HCT116 (cell line): ENCODE measurements around the gene KLK11. TPM values are rescaled to one million over a fixed set of nuclear protein-coding genes. Genes with fewer than 3 reads are reported as not detected.

ENCODE experiments used
- ATAC-seq: fragments of 200-7000 bp; cut with Tn5 transposase; 2 replicates; pipeline ENCODE4 v1.9.1; 2020; ENCODE audit warnings: mild to moderate bottlenecking, moderate library complexity
- BruUV-seq: library from RNA; stranded (reverse); fragments of 400-500 nt; replicated peaks from 2 replicates; lab custom pipeline; 2021; lab: Mats Ljungman, UMichigan
- CTCF ChIA-PET: fragments of 300-600 bp; sonication (Branson Sonifier 250); formaldehyde crosslinking; loops from one replicate; lab custom pipeline; 2021; ENCODE audit warnings: antibody characterized with exemption; lab: Charles Lee
- POLR2A ChIA-PET: fragments of 300-600, 350-600 bp; sonication (Branson Sonifier 250); formaldehyde crosslinking; loops from one replicate; lab custom pipeline; 2021; ENCODE audit warnings: antibody characterized with exemption; lab: Charles Lee
- RAD21 ChIA-PET, 2 experiments: fragments of 300-600 bp; sonication (Branson Sonifier 250); formaldehyde crosslinking; loops; one replicate each; lab custom pipeline; 2023; ENCODE audit warnings: low total read pairs in 2 of 2; ENCODE audit not compliant: uncharacterized antibody in 2 of 2, unreplicated experiment in 2 of 2, low non-redundant PET in 1 of 2; lab: Charles Lee
- DNase-seq: peaks from one replicate; pipeline ENCODE4 v3.0.0-alpha.2; 2010; ENCODE audit warnings: low read depth, low spot score
- H2AFZ ChIP-seq: fragments of 200-600 bp; shearing (Covaris generic), sonication (generic); 2 replicates; pipeline ENCODE4 v1.6.1; 2017; ENCODE audit warnings: low read depth, mixed run types, mixed read lengths, antibody characterized with exemption, low read length; ENCODE audit not compliant: poor library complexity, severe bottlenecking
- H3K27ac ChIP-seq: 2 replicates; pipeline ENCODE4 v1.5.1; 2012; ENCODE audit warnings: low read depth, low read length
- H3K27me3 ChIP-seq: fragments of 200-600 bp; sonication (generic); 2 replicates; pipeline ENCODE4 v1.6.1; 2016; ENCODE audit warnings: mixed run types, low read length, mixed read lengths; ENCODE audit not compliant: insufficient read depth
- H3K36me3 ChIP-seq, 2 experiments: fragments of 200-500 bp in 1 of 2; fragments of 200-600 bp in 1 of 2; sonication (Bioruptor generic) in 1 of 2; sonication (generic) in 1 of 2; 2 replicates each; pipeline versions ENCODE4 v1.5.1 to v1.6.1; 2014 to 2016; ENCODE audit warnings: low read length in 2 of 2, inconsistent platforms in 1 of 2, mixed read lengths in 1 of 2, mixed run types in 1 of 2; ENCODE audit not compliant: insufficient read depth in 2 of 2, control insufficient read depth in 1 of 2
- H3K4me1 ChIP-seq, 2 experiments: fragments of 200-600 bp in 1 of 2; sonication (generic) in 1 of 2; 2 replicates each; pipeline versions ENCODE4 v1.5.1 to v1.6.1; 2012 to 2017; ENCODE audit warnings: low read length in 2 of 2, inconsistent platforms in 1 of 2, mild to moderate bottlenecking in 1 of 2, mixed read lengths in 1 of 2, mixed run types in 1 of 2, moderate library complexity in 1 of 2; ENCODE audit not compliant: insufficient read depth in 2 of 2, control insufficient read depth in 1 of 2
- H3K4me2 ChIP-seq: fragments of 200-600 bp; sonication (generic); 2 replicates; pipeline ENCODE4 v1.6.1; 2017; ENCODE audit warnings: mixed run types, low read length, mixed read lengths
- H3K4me3 ChIP-seq, 2 experiments: fragments of 200-600 bp in 1 of 2; sonication (generic) in 1 of 2; replicated peaks in 1 of 2; 2 replicates each; pipeline ENCODE4 v1.5.1; 2011 to 2016; ENCODE audit warnings: low read length in 2 of 2, control low read depth in 1 of 2, low read depth in 1 of 2, mild to moderate bottlenecking in 1 of 2, mixed read lengths in 1 of 2, mixed run types in 1 of 2
- H3K79me2 ChIP-seq: fragments of 200-600 bp; sonication (generic); 2 replicates; pipeline ENCODE4 v1.6.1; 2017; ENCODE audit warnings: mild to moderate bottlenecking, mixed run types, low read length, moderate library complexity, mixed read lengths; ENCODE audit not compliant: insufficient read depth
- H3K9ac ChIP-seq: fragments of 200-600 bp; sonication (generic); 2 replicates; pipeline ENCODE4 v1.6.1; 2016; ENCODE audit warnings: low read length, mixed read lengths
- H3K9me2 ChIP-seq: fragments of 200-600 bp; sonication (generic), shearing (Covaris generic); 2 replicates; pipeline ENCODE4 v1.6.1; 2017; ENCODE audit warnings: mixed run types, mild to moderate bottlenecking, moderate library complexity; ENCODE audit not compliant: insufficient read depth
- H3K9me3 ChIP-seq, 2 experiments: fragments of 200-500 bp in 1 of 2; fragments of 200-600 bp in 1 of 2; sonication (Bioruptor generic) in 1 of 2; sonication (generic) in 1 of 2; 2 replicates each; pipeline ENCODE4 v1.6.1; 2014 to 2017; ENCODE audit warnings: low read length in 2 of 2, mixed read lengths in 2 of 2, inconsistent platforms in 1 of 2, low read depth in 1 of 2, mild to moderate bottlenecking in 1 of 2, mixed run types in 1 of 2, moderate library complexity in 1 of 2; ENCODE audit not compliant: control insufficient read depth in 1 of 2, insufficient read depth in 1 of 2
- H4K20me1 ChIP-seq: fragments of 200-600 bp; sonication (generic), shearing (Covaris generic); 2 replicates; pipeline ENCODE4 v1.6.1; 2017; ENCODE audit warnings: mixed run types, mild to moderate bottlenecking, moderate library complexity; ENCODE audit not compliant: insufficient read depth
- CBX3 ChIP-seq: IDR thresholded peaks from 2 replicates; pipeline ENCODE4 v1.6.1; 2012; ENCODE audit warnings: low read depth
- RAD21 ChIP-seq: IDR thresholded peaks from 2 replicates; pipeline ENCODE4 v1.6.1; 2012; ENCODE audit warnings: low read depth, mild to moderate bottlenecking
- SIN3A ChIP-seq: IDR thresholded peaks from 2 replicates; pipeline ENCODE4 v1.6.1; 2012; ENCODE audit warnings: low read depth
- SP1 ChIP-seq: IDR thresholded peaks from 2 replicates; pipeline ENCODE4 v1.6.1; 2012; ENCODE audit warnings: low read depth
- intact Hi-C: fragments of 100-400 bp; cut with micrococcal nuclease; formaldehyde crosslinking; loops from 2 replicates; pipeline ENCODE4 v1.10.0; 2022
- total RNA-seq: library from RNA; stranded (reverse); gene quantifications from one replicate; pipeline ENCODE4 v1.2.1, GENCODE V29; 2021; ENCODE audit not compliant: unreplicated experiment
- TF ChIP-seq, protein P1 (sequence below): IDR thresholded peaks from 2 replicates; pipeline ENCODE4 v1.6.1; 2012
- TF ChIP-seq, protein P2 (sequence below), 3 experiments: fragments of 200-600 bp in 1 of 3; sonication (generic) in 1 of 3; IDR thresholded peaks in 2 of 3; conservative IDR thresholded peaks in 1 of 3; 2 replicates each; pipeline ENCODE4 v1.5.1; 2012 to 2017; ENCODE audit warnings: low read depth in 2 of 3, low read length in 2 of 3, antibody characterized with exemption in 1 of 3, borderline replicate concordance in 1 of 3, control low read depth in 1 of 3, mild to moderate bottlenecking in 1 of 3, mixed read lengths in 1 of 3, mixed run types in 1 of 3, moderate library complexity in 1 of 3; ENCODE audit not compliant: insufficient read depth in 1 of 3
- TF ChIP-seq, protein P3 (sequence below): IDR thresholded peaks from 2 replicates; pipeline ENCODE4 v1.6.1; 2012; ENCODE audit warnings: low read depth

The KLK11 gene
- total RNA-seq, 1 experiment from 2014 or later: not detected

DNA sequence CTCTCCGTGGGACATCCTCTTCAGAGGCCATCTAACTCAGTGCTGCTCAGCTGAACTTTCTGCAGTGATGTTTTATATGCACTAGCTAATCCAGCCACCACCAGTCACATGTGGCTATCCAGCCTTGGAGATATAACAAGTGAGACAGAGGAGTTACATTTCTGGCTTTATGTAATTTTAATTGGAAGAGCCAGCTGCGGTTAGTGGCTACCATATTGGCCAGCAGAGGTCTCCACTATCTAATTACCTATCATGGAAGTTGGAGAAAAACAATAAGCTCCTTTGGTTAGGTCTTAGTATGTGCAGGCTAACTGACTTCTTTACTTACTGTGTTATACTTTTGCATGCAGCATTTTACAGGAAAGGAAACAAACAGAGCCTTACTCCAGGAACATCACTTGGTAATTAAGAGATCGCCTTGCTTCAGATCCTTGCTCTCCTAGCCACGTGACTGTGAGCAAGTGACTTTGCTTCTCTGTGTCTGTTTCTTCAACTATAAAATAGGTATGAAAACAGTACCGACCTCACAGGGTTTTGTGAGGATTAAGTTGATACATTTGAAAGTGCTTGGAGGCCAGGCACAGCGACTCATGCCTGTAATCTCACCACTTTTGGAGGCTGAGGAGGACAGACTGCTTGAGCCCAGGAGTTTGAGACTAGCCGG lies 5.3 kb downstream of the KLK11 start:
- ATAC-seq (0 out of 2 replicates have a peak, but pooled peaks have one; percentile 1), DNase-seq (no peak)
- H3K79me2 ChIP-seq: no peaks in the 10 kb centered on the region
- H3K27ac ChIP-seq: no peak overlapping the region
- no peaks in the 10 kb centered on the region for H3K9me3 ChIP-seq
- CTCF ChIA-PET: interaction anchor here (0.7 to 7.3 kb wide), 13 partner anchors 8 to 225 kb away, joined by 3 to 140 read pairs (median 5); partner anchors contain the start of genes KLK13 and KLK8
- no peak overlapping the region for H2AFZ ChIP-seq
- no peaks in the 10 kb centered on the region for H4K20me1 ChIP-seq
- no TSS peak for BruUV-seq
- intact Hi-C loops: loop anchor here (1.0 kb wide), 1 partner anchor 73 kb away; no protein-coding TSS in a partner anchor
- RAD21 ChIA-PET: interaction anchor here (0.7 to 1.6 kb wide), 4 partner anchors 75 to 317 kb away, joined by 3 to 10 read pairs (median 4); no protein-coding TSS in a partner anchor
- POLR2A ChIA-PET: interaction anchor here (0.9 to 5.4 kb wide), 5 partner anchors 19 to 99 kb away, joined by 3 to 49 read pairs (median 6); partner anchors contain the start of gene KLK8
- no peaks in the 10 kb centered on the region for H3K9me2 ChIP-seq
- H3K27me3 ChIP-seq: no peaks in the 10 kb centered on the region
- H3K4me1 ChIP-seq: peaks cover 18 to 54% of the 10 kb centered on the region in 2 experiments
- TF ChIP-seq RAD21 (peak; percentile 71), CBX3 (peak; percentile 16; the same call in 1 of the 2 replicates), SP1 (peak; percentile 12; the same call in 1 of the 2 replicates), SIN3A (no peak)
- TF ChIP-seq, protein P1, sequence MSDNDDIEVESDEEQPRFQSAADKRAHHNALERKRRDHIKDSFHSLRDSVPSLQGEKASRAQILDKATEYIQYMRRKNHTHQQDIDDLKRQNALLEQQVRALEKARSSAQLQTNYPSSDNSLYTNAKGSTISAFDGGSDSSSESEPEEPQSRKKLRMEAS: no peak
- TF ChIP-seq, protein P2, sequence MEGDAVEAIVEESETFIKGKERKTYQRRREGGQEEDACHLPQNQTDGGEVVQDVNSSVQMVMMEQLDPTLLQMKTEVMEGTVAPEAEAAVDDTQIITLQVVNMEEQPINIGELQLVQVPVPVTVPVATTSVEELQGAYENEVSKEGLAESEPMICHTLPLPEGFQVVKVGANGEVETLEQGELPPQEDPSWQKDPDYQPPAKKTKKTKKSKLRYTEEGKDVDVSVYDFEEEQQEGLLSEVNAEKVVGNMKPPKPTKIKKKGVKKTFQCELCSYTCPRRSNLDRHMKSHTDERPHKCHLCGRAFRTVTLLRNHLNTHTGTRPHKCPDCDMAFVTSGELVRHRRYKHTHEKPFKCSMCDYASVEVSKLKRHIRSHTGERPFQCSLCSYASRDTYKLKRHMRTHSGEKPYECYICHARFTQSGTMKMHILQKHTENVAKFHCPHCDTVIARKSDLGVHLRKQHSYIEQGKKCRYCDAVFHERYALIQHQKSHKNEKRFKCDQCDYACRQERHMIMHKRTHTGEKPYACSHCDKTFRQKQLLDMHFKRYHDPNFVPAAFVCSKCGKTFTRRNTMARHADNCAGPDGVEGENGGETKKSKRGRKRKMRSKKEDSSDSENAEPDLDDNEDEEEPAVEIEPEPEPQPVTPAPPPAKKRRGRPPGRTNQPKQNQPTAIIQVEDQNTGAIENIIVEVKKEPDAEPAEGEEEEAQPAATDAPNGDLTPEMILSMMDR (IDR thresholded peaks at IDR 0.05 in 2 of 3, conservative IDR thresholded peaks at IDR 0.05 in 1 of 3; ENCODE audit: borderline replicate concordance in 1 of 3, insufficient read depth in 1 of 3, low read depth in 2 of 3, low read length in 2 of 3): peak; percentile 72 to 87 (median 83)
- TF ChIP-seq, protein P3, sequence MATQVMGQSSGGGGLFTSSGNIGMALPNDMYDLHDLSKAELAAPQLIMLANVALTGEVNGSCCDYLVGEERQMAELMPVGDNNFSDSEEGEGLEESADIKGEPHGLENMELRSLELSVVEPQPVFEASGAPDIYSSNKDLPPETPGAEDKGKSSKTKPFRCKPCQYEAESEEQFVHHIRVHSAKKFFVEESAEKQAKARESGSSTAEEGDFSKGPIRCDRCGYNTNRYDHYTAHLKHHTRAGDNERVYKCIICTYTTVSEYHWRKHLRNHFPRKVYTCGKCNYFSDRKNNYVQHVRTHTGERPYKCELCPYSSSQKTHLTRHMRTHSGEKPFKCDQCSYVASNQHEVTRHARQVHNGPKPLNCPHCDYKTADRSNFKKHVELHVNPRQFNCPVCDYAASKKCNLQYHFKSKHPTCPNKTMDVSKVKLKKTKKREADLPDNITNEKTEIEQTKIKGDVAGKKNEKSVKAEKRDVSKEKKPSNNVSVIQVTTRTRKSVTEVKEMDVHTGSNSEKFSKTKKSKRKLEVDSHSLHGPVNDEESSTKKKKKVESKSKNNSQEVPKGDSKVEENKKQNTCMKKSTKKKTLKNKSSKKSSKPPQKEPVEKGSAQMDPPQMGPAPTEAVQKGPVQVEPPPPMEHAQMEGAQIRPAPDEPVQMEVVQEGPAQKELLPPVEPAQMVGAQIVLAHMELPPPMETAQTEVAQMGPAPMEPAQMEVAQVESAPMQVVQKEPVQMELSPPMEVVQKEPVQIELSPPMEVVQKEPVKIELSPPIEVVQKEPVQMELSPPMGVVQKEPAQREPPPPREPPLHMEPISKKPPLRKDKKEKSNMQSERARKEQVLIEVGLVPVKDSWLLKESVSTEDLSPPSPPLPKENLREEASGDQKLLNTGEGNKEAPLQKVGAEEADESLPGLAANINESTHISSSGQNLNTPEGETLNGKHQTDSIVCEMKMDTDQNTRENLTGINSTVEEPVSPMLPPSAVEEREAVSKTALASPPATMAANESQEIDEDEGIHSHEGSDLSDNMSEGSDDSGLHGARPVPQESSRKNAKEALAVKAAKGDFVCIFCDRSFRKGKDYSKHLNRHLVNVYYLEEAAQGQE: no peak
- TF ChIP-seq, all 23 proteins: peak for 4
- no peak overlapping the region for H3K4me3 ChIP-seq
- no peak overlapping the region for H3K9ac ChIP-seq
- 0 out of 2 replicates have a peak overlapping the region, but pooled peaks have one; percentile 80 for H3K4me2 ChIP-seq
- H3K36me3 ChIP-seq: no peaks in the 10 kb centered on the region
